Measurements from ENCODE around the gene TBXAS1. TPM values are rescaled to one million over a fixed set of nuclear protein-coding genes. Genes with fewer than 3 reads are reported as not detected.

TBXAS1 gene
- total and polyA plus RNA-seq, 2 of the 8 experiments (the other 6 are each of a cell fraction or from before 2014, with no cell fraction given), result 0.86 to 2.1 TPM

- Histone ChIP-seq H3K18ac (ENCODE audit: extremely low read depth, low read length) (no peak overlapping the region), H3K56ac (replicated peaks; ENCODE audit: insufficient read length, low read depth, low read length) (no peak overlapping the region), H3K27ac (ENCODE audit: low read depth, low read length) (no peak overlapping the region), H2AK5ac (ENCODE audit: low read depth, low read length) (no peak overlapping the region), H3K36me3 (ENCODE audit: control insufficient read depth in 2 of 4, insufficient read depth in 4 of 4, low read length in 3 of 4) (no peaks in the 10 kb centered on the region), H3K9ac (replicated peaks in 1 of 4; ENCODE audit: extremely low read depth in 1 of 4, low read depth in 3 of 4, low read length in 3 of 4) (no peak overlapping the region), H3K23me2 (ENCODE audit: low read depth, low read length) (no peaks in the 10 kb centered on the region; the same call in 1 of the 2 replicates), H3K4me1 (replicated peaks in 1 of 4; ENCODE audit: control insufficient read depth in 3 of 4, insufficient read depth in 4 of 4, low read length in 3 of 4) (no peaks in the 10 kb centered on the region), H3K23ac (ENCODE audit: insufficient read length) (no peak overlapping the region), H2BK120ac (replicated peaks; ENCODE audit: low read depth, low read length) (no peak overlapping the region), H3K27me3 (replicated peaks in 1 of 4; ENCODE audit: control insufficient read depth in 3 of 4, extremely low read depth in 1 of 4, insufficient read depth in 3 of 4, low read length in 3 of 4) (no peaks in the 10 kb centered on the region; a peak in 1 of 7 replicates), H4K20me1 (replicated peaks in 1 of 2; ENCODE audit: control insufficient read depth in 1 of 2, insufficient read depth in 2 of 2, low read length in 2 of 2) (no peaks in the 10 kb centered on the region), H4K5ac (ENCODE audit: insufficient read length, low read depth, low read length) (no peak overlapping the region), H3K4me3 (ENCODE audit: extremely low read depth in 1 of 4, insufficient read depth in 2 of 4, low read depth in 3 of 4, low read length in 4 of 4) (no peak overlapping the region), H2BK12ac (ENCODE audit: low read depth, low read length) (no peak overlapping the region), H2BK5ac (ENCODE audit: low read depth, low read length) (no peak overlapping the region), H2BK15ac (ENCODE audit: low read length) (no peak overlapping the region), H3K14ac (ENCODE audit: insufficient read length) (no peak overlapping the region), H4K91ac (replicated peaks; ENCODE audit: insufficient read length, low read length) (no peak overlapping the region), H3K9me3 (ENCODE audit: insufficient read depth in 2 of 2, low read depth in 1 of 2, low read length in 1 of 2) (no peaks in the 10 kb centered on the region), H3K4me2 (ENCODE audit: insufficient read depth in 1 of 2, low read depth in 2 of 2, low read length in 2 of 2) (no peak overlapping the region), H3K79me2 (ENCODE audit: control insufficient read depth in 1 of 2, insufficient read depth in 2 of 2, low read length in 2 of 2) (no peaks in the 10 kb centered on the region), H4K8ac (ENCODE audit: extremely low read depth, insufficient read depth, low read length) (no peak overlapping the region), H2AFZ (ENCODE audit: low read length) (no peak overlapping the region), H3K4ac (replicated peaks; ENCODE audit: insufficient read length, low read depth, low read length) (no peak overlapping the region), H2BK20ac (ENCODE audit: low read length) (no peak overlapping the region), H3K79me1 (ENCODE audit: low read depth, low read length) (no peaks in the 10 kb centered on the region)
- FAIRE-seq (no peak), DNase-seq (ENCODE audit: low read depth in 1 of 2, low spot score in 2 of 2) (no peak)
- 91% methylated on average over 8 of the region's 8 CpGs; no CpG with 5 or more reads in 1 of the 2 experiments for WGBS, 2 experiments (ENCODE audit: extremely low coverage in 1 of 2, insufficient coverage in 1 of 2, insufficient read length in 1 of 2, insufficient replicate concordance in 2 of 2, low coverage in 1 of 2, low lambda C conversion rate in 2 of 2, missing lambda C conversion rate in 1 of 2)
- ChIA-PET CTCF (ENCODE audit: partially characterized antibody) (interaction anchor here (0.7 to 1.1 kb wide), 3 partner anchors 73 to 270 kb away, joined by 3 to 5 read pairs (median 3); no protein-coding TSS in a partner anchor), POLR2A (ENCODE audit: partially characterized antibody) (no interaction called here)
- no peak for TF ChIP-seq ATF3 (IDR thresholded peaks at IDR 0.05; ENCODE audit: insufficient read depth, low read depth, low read length)
- no peak for TF ChIP-seq KDM5A (IDR thresholded peaks at IDR 0.05; ENCODE audit: low read length)
- no peak for TF ChIP-seq BCL11A (IDR thresholded peaks at IDR 0.05; ENCODE audit: low read depth in 2 of 2, low read length in 2 of 2)
- no peak for TF ChIP-seq ASH2L (IDR thresholded peaks at IDR 0.05; ENCODE audit: low read length)
- no peak for TF ChIP-seq MAX (IDR thresholded peaks at IDR 0.05)
- no peak for TF ChIP-seq SAP30 (IDR thresholded peaks at IDR 0.05; ENCODE audit: insufficient read depth, insufficient replicate concordance, low read length)
- no peak for TF ChIP-seq TCF12 (IDR thresholded peaks at IDR 0.05; ENCODE audit: low read depth, low read length)
- TF ChIP-seq GABPA (IDR thresholded peaks at IDR 0.05; ENCODE audit: borderline replicate concordance, insufficient read depth, low read length), result no peak
- no peak for TF ChIP-seq KDM4A (IDR thresholded peaks at IDR 0.05; ENCODE audit: low read depth, low read length, severe bottlenecking)
- no peak for TF ChIP-seq RNF2 (IDR thresholded peaks at IDR 0.05; ENCODE audit: borderline replicate concordance, low read depth, low read length, missing control alignments, poor library complexity, severe bottlenecking)
- no peak for TF ChIP-seq HDAC6 (IDR thresholded peaks at IDR 0.05; ENCODE audit: low read depth, low read length)
- no peak for TF ChIP-seq CREB1 (IDR thresholded peaks at IDR 0.05)
- TF ChIP-seq RBBP5 (IDR thresholded peaks at IDR 0.05; ENCODE audit: borderline replicate concordance, low read depth, low read length), result no peak
- no peak for TF ChIP-seq EGR1 (IDR thresholded peaks at IDR 0.05; ENCODE audit: borderline replicate concordance, low read depth, low read length)
These were observed 42.3 kb downstream of the TBXAS1 start for GRCh38 chr7:139871331-139871730.

Measured in H1 (cell line).